B cell (primary cell): ENCODE results near the gene PIP5KL1.

Source experiments
- CTCF ChIP-seq: fragments of 200-600 bp; IDR thresholded peaks from one replicate; pipeline ENCODE4 v1.8.0; 2022; ENCODE audit warnings: antibody characterized with exemption, mild to moderate bottlenecking
- EZH2 ChIP-seq: IDR thresholded peaks from 2 replicates; pipeline ENCODE4 v1.6.1; 2012; ENCODE audit warnings: borderline replicate concordance, low read depth, mild to moderate bottlenecking, moderate library complexity, low read length; ENCODE audit not compliant: insufficient read depth, poor library complexity, severe bottlenecking

DNA sequence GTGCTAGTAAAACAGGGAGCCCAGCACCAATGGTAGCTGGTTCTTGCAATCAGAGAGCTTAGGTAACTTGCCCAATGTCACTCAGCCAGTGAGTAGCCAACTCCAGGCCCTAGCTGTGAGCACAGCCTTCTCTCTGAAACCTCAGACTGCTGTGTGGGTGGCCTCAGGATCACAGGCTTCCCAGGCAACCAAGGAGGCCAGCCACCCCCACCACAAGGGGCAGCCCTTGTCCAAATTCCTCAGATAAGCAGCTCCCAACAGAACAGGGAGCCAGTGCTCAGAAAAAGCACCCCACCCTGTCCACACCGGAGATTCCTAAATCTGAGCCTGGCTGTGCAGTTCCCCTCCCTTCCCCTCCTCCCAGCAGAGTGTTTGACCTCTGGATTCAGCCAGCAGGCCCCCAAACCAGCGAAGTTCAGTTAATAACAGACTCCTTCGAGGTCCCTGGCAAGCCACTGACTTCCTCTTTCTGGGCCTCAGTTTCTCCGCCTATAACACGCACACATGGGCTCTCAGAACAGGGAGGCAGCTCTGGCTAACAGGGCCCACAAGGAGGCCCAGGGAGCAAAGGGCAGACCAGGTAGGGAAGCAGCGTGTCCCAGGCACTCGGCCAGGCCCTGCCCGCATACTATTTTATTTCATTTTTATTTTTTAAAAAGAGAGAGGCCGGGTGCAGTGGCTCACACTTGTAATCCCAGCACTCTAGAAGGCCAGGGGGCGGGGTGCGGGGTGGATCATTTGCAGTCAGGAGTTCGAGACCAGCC, 47.5 kb upstream of the PIP5KL1 start:
- TF ChIP-seq CTCF (no peak), EZH2 (no peak)
